ENCODE measurements around the gene PES1.

PES1 gene

DNA sequence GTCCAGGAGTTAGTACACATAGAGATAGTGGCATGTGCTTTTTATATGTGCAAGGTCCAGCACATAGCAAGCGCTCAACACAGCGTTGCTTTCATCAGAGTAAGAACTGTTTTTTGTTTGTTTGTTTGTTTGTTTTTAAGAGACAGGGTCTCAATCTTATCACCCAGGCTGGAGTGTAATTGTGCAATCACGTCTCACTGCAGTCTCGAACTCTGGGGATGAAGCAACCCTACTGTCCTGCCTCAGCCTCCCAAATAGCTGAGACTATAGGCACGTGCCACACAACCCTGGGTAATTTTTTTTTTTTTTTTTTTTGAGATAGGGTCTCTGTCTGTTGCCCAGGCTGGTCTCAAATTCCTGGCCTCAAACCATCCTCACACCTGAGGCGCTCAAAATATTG is 26.1 kb upstream of the PES1 start:
- Histone ChIP-seq H3K27me3 (ENCODE audit: insufficient read depth, low read depth, severe bottlenecking) (no peaks in the 10 kb centered on the region), H3K9me3 (ENCODE audit: severe bottlenecking) (no peaks in the 10 kb centered on the region), H3K4me3 (ENCODE audit: low read depth, low read length) (no peak overlapping the region), H3K36me3 (peaks cover 36% of the 10 kb centered on the region), H3K27ac (no peak overlapping the region)
- TF ChIP-seq, protein P1, sequence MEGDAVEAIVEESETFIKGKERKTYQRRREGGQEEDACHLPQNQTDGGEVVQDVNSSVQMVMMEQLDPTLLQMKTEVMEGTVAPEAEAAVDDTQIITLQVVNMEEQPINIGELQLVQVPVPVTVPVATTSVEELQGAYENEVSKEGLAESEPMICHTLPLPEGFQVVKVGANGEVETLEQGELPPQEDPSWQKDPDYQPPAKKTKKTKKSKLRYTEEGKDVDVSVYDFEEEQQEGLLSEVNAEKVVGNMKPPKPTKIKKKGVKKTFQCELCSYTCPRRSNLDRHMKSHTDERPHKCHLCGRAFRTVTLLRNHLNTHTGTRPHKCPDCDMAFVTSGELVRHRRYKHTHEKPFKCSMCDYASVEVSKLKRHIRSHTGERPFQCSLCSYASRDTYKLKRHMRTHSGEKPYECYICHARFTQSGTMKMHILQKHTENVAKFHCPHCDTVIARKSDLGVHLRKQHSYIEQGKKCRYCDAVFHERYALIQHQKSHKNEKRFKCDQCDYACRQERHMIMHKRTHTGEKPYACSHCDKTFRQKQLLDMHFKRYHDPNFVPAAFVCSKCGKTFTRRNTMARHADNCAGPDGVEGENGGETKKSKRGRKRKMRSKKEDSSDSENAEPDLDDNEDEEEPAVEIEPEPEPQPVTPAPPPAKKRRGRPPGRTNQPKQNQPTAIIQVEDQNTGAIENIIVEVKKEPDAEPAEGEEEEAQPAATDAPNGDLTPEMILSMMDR (IDR thresholded peaks at IDR 0.05; ENCODE audit: low read depth, low read length): no peak
- DNase-seq: no peak

DNA sequence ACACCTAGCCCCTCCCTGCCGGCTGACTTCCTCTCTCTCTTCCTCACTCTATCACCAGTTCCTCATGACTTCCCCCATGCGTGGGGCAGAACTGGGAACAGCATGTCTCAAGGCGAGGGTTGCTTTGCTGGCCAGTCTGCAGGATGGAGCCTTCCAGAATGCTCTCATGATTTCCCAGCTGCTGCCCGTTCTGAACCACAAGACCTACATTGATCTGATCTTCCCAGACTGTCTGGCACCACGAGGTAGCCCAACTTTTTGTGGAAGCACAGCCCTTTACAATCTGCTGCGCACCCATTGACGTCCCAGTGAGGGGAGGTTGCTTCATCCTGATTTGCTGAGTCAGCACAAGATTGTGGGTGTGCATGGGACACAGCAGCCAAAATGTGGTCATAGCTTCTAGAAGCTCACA is 23.8 kb upstream of the PES1 start:
- no peak overlapping the region for H3K4me3 ChIP-seq (ENCODE audit: low read depth, low read length)
- TF ChIP-seq, protein P1 (IDR thresholded peaks at IDR 0.05; ENCODE audit: low read depth, low read length): no peak
- H3K27ac ChIP-seq: no peak overlapping the region
- H3K9me3 ChIP-seq (ENCODE audit: severe bottlenecking): no peaks in the 10 kb centered on the region
- no peaks in the 10 kb centered on the region for H3K27me3 ChIP-seq (ENCODE audit: insufficient read depth, low read depth, severe bottlenecking)
- DNase-seq: no peak
- peaks cover 57% of the 10 kb centered on the region for H3K36me3 ChIP-seq

DNA sequence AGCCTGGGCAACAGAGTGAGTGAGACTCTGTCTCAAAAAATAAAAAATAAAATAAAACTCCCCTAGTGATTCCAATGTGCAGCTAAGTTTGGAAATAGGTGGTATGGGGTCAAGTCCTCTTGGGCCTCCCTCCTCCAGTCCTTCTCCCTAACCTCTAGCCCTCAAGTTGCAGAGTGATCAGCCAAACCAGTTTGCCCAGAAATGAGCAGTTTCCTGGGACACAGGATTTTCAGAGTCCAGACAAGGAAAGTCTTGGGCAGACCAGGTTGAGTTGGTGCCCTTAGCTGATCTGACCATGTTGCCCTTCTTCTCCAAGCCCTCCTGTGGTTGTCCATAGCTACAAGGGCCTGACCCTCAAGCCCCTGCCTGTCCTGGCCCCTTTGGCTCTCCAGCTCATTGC is 23.2 kb upstream of the PES1 start:
- Histone ChIP-seq H3K27ac (no peak overlapping the region), H3K4me3 (ENCODE audit: low read depth, low read length) (no peak overlapping the region), H3K27me3 (ENCODE audit: insufficient read depth, low read depth, severe bottlenecking) (no peaks in the 10 kb centered on the region), H3K9me3 (ENCODE audit: severe bottlenecking) (no peaks in the 10 kb centered on the region), H3K36me3 (peaks cover 62% of the 10 kb centered on the region)
- no peak for DNase-seq
- TF ChIP-seq, protein P1 (IDR thresholded peaks at IDR 0.05; ENCODE audit: low read depth, low read length): no peak

DNA sequence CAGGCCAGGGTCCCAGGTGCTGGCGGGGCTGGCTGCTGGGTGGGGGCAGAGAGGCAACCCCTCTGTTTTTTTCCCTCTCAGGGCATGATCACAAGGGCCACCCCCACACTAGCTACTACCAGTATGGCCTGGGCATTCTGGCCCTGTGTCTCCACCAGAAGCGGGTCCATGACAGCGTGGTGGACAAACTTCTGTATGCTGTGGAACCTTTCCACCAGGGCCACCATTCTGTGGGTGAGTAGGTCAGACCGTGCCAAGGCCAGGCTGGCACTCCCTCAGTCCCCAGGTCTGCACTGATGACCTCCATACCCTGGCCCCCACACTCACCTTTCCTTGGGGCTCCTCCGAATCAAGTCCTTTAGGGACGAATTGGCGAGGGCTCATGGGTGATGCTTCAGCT is 22.6 kb upstream of the PES1 start:
- Histone ChIP-seq H3K27me3 (ENCODE audit: insufficient read depth, low read depth, severe bottlenecking) (no peaks in the 10 kb centered on the region), H3K9me3 (ENCODE audit: severe bottlenecking) (no peaks in the 10 kb centered on the region), H3K27ac (no peak overlapping the region), H3K4me3 (ENCODE audit: low read depth, low read length) (no peak overlapping the region), H3K36me3 (peaks cover 57% of the 10 kb centered on the region)
- no peak for DNase-seq
- TF ChIP-seq, protein P1 (IDR thresholded peaks at IDR 0.05; ENCODE audit: low read depth, low read length): no peak

DNA sequence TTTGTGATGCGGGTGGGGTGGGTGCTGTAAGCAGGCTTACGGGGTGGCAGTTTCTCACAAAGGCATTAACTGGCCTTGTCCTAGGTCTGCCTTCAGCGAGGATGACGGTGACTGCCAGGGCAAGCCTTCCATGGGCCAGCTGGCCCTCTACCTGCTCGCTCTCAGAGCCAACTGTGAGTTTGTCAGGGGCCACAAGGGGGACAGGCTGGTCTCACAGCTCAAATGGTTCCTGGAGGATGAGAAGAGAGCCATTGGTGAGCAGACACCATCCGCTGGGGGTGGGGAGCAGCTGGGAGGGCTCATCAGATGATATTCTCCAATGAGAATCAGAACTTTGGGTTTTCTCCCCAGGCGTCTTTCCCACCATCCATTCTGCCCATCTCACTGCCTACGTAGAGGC is 21.1 kb upstream of the PES1 start:
- H3K36me3 ChIP-seq: peaks cover 52% of the 10 kb centered on the region
- no peak overlapping the region for H3K27ac ChIP-seq
- no peak overlapping the region for H3K4me3 ChIP-seq (ENCODE audit: low read depth, low read length)
- no peak for DNase-seq
- no peaks in the 10 kb centered on the region for H3K9me3 ChIP-seq (ENCODE audit: severe bottlenecking)
- H3K27me3 ChIP-seq (ENCODE audit: insufficient read depth, low read depth, severe bottlenecking): no peaks in the 10 kb centered on the region
- TF ChIP-seq, protein P1 (IDR thresholded peaks at IDR 0.05; ENCODE audit: low read depth, low read length): 0 out of 2 replicates have a peak, but pooled peaks have one; percentile 5

DNA sequence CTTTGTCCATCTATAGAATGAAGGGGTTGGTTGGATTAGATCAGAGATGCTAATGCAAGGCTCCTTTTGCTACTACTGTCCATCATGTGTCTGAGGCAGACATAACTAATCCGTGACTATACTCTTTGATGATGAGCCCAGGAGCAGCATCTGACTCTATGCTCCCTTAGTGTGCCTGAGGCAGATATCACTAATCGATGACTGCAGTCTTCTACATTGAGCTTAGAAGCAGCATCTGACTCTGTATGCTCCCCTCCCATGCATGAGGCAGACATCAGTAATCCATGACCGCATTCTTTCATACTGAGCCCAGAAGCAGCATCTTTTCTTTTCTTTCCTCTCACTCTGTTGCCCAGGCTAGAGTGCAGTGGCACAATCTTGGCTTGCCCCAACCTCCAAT is 19.5 kb upstream of the PES1 start:
- H3K9me3 ChIP-seq (ENCODE audit: severe bottlenecking): no peaks in the 10 kb centered on the region
- DNase-seq: no peak
- H3K36me3 ChIP-seq: peaks cover 43% of the 10 kb centered on the region
- TF ChIP-seq, protein P1 (IDR thresholded peaks at IDR 0.05; ENCODE audit: low read depth, low read length): no peak
- H3K27me3 ChIP-seq (ENCODE audit: insufficient read depth, low read depth, severe bottlenecking): no peaks in the 10 kb centered on the region
- no peak overlapping the region for H3K27ac ChIP-seq
- H3K4me3 ChIP-seq (ENCODE audit: low read depth, low read length): no peak overlapping the region
